Heart left ventricle (tissue), 13 donors: ENCODE data around the gene CIT.

Experiments used
- CTCF ChIP-seq, 12 donors: fragments of 200-600 bp; sonication (generic) in 4 of 12; IDR thresholded peaks; one replicate each; pipeline versions ENCODE4 v1.5.0 to v1.8.0; 2018 to 2022; ENCODE audit warnings: antibody characterized with exemption in 12 of 12, mild to moderate bottlenecking in 5 of 12
- POLR2A ChIP-seq, 2 donors: fragments of 450-650 bp; IDR thresholded peaks; one replicate each; pipeline ENCODE4 v1.6.1; 2017; ENCODE audit warnings: antibody characterized with exemption in 2 of 2, mild to moderate bottlenecking in 2 of 2, moderate library complexity in 2 of 2
- donor health status: ischemic (EF 13 %, LVEDD 7.1; RV severe dilation, severe dysfunction).
- donor health status: DM: no; HTN: yes; CAD: no.
- donor health status: DM: no; HTN: no; CAD: no.
- donor health status: ischemic (EF 25% LVEDD 6.9; RV normal size, moderate dysfunction).
- donor health status: ischemic (EF 25% LVEDD 5.7; RV mildly dilated, moderate dysfunction).
- donor health status: ischemic (EF 35%, LVEDD 5.7; RV mildly dilated, moderate dysfunction).
- donor health status: nonischemic (EF 11% LVEDD 7.7; RV severe dilation, severe dysfunction).
- donor health status: DM: yes; HTN: yes; CAD: no.
- donor health status: PGD.
- donor health status: ischemic (EF 29% LVEDD 5.4; RV normal size, mild dysfunction).
- donor health status: nonischemic (EF 23%, LVEDD 6.1; RV moderate dilation, normal function).

- TF ChIP-seq POLR2A (IDR thresholded peaks at IDR 0.05) (no peak), CTCF (IDR thresholded peaks at IDR 0.05) (no peak)
These were observed 49.4 kb downstream of the CIT start for GRCh38 chr12:119827760-119828159.
